Kasumi-1 (cell line): ENCODE data around the gene PTCD2.
"Not testable (repeated sequence)": the region's sequence is repeated elsewhere in the genome, so short reads cannot be mapped to it uniquely, and the experiment has no call there.

Source experiments
- DNase-seq, 2 experiments: peaks; one replicate each; lab custom pipeline; 2025; lab: John Stamatoyannopoulos, UW

Gene PTCD2

GRCh38 chr5:72296256-72296655 is 23.9 kb upstream of the PTCD2 start:
- DNase-seq = no peak

GRCh38 chr5:72298136-72298535 is 22.0 kb upstream of the PTCD2 start:
- DNase-seq = not testable (repeated sequence)

DNA sequence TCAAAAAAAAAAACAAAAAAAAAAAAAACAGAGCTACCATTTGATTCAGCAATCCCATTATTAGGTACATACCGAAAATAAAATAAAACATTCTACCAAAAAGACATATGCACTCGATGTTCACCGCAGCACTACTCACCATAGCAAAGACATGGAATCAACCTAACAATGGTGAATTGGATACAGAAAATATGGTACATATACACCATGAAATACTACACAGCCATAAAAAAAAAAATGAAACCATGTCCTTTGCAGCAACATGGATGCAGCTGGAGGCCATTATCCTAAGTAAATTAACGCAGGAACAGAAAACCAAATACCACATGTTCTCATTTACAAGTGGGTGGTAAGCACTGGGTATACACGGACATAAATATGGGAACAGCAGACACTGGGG is 21.5 kb upstream of the PTCD2 start:
- DNase-seq = no peak

- no peak for DNase-seq
Measured at GRCh38 chr5:72300590-72301339, 19.4 kb upstream of the PTCD2 start.

- no peak for DNase-seq
Measured at GRCh38 chr5:72301557-72301956, 18.6 kb upstream of the PTCD2 start.

- no peak for DNase-seq
Measured at GRCh38 chr5:72302171-72302570, 18.0 kb upstream of the PTCD2 start.

GRCh38 chr5:72305194-72306142 is 14.7 kb upstream of the PTCD2 start:
- no peak for DNase-seq

DNA sequence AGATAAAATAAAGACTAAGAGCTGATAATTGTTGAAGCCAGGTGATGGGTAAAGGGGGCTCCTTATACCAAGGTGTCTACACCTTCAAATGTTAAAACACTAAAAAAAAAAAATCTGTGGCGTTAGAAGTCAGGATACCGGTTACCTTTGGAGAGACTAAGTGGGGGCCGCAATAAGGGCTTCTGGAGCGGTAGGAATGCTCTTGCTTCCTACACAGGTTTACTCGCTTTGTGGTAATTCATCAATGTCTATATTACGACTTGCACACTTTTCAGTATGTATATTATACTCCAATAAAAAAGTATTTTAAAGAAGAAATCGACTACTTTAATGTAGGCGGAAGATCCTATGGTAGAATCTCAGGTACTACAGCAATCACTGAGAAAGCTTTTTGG is 12.6 kb upstream of the PTCD2 start:
- DNase-seq = peak in 1 of 2 experiments; percentile 40

DNA sequence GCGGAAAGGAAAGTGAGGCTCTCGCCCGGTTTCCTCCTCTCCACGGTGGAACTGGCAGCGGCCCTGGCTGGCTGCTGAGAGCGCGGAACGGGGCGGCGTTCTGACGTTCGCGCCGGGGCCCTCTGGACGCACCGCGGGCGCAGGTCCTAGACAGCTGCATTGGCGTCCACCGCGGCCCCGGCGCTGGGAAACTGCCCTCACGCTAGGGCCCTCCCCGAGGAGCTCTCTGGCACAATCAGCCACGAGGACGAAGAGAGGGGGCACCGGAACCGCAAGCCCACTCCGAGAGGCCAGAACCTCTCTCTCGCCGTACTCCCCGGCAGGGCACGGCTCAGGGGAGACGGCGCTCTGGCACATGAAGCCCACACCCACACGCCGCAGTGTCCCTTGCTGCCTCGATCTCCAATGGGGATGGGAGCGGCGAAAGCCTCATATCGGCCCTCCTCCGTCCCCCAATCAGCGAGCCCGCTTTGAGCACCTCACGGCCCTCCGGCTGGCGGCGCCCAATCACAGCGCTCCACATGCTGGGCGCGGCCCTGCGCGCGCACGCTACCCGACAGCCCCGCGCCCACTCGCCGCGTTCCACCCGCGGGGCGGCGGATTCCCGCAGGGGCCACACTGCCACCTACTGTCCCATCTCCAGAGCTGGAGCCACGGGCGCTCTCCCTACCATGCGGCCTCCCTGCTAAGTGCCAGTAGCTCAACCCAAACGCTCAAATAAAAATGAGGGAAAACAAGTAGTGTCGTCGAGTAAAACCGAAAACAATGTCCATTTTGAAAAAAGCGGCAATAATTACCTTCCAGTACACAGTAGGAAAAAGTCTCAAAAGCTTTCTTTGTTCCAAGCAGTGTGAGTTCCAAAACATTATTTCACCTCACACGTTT is 12.0 kb upstream of the PTCD2 start:
- DNase-seq = peak; percentile 93 to 98

GRCh38 chr5:72308853-72309191 is 11.4 kb upstream of the PTCD2 start:
- DNase-seq = no peak

GRCh38 chr5:72313141-72313540 is 7.0 kb upstream of the PTCD2 start:
- no peak for DNase-seq

DNA sequence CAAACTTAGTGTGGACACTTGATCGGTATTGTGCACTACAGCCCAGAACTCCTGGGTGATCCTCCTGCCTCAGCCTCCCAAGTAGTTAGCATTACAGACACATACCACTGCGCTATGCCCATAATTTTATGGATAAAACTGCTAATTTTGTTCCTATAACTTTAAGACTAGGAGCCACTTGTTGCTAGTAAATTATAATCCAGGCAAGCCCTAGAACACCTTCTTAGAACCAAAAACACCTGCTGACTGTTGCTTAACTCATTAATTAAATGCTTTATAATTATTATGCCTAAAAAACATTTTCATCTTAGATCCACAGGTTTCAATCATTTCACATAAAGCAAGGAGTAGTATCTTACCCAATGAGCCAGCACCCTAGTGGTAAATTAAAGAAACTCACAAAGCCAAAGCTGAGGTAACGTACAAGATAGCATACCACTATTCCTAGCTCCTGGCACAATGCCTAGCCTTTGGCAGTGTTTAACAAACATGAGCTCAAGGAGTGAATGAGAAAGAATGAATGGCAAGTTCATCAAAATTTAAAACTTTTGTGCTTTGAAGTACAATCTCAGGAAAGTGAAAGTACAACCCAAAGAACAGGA is 5.5 kb upstream of the PTCD2 start:
- peak; percentile 51 to 73 for DNase-seq

DNA sequence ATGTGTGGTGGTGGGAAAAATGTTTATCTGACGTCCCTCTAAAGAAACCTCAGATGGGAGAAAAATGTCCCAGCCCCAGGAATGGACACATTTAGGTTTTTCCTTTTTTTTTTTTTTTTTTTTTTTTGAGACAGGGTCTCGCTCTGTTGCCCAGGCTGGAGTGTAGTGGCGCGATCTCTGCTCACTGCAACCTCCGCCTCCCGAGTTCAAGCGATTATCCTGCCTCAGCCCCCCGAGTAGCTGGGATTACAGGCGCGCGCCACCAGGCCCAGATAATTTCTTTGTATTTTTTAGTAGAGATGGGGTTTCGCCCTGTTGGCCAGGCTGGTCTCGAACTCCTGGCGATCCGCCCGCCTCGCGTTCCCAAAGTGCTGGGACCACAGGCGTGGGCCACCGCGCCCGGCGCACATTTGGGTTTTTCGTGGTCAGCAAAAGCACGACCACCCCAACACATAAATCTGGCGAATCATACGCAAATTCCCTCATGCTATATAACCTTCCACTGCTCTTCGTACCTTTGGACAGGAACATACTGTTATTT is 668 bp upstream of the PTCD2 start:
- not testable (repeated sequence) for DNase-seq

DNA sequence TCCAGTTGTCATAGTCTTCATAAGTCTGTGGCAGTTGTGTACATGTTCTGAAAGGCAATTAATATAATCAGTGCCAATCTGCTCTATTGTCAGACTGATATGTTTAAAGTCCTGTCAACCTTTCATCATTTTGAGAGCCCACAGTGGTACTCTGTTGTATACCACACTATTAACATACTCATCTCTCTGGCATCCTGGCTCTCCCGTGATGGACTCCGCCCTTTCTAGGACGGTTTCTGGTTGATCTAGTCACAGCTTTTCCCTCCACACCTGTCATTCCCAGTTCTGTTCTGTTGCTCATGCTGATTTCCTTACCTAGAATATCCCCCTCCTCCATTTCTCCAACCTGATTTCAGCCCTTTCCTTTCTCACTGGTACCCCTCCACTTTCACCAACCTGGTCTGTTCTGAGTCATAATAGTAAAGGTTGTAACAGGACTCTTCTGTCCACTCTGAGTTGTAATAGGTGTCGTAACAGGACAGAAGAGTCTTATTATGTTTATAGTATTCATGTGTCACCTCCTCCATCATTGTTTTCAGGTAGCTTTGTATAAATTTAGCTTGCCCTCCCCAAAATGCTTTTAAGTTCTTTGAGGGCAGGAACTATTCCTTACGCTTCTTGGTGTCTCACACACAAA is 4.1 kb downstream of the PTCD2 start:
- DNase-seq = no peak

- DNase-seq = no peak
Measured at GRCh38 chr5:72325566-72326305, 5.6 kb downstream of the PTCD2 start.

GRCh38 chr5:72326306-72326649 is 6.1 kb downstream of the PTCD2 start:
- DNase-seq = no peak

- no peak for DNase-seq
Measured at GRCh38 chr5:72328172-72328571, 8.0 kb downstream of the PTCD2 start.

GRCh38 chr5:72330712-72331111 is 10.5 kb downstream of the PTCD2 start:
- DNase-seq = no peak

DNA sequence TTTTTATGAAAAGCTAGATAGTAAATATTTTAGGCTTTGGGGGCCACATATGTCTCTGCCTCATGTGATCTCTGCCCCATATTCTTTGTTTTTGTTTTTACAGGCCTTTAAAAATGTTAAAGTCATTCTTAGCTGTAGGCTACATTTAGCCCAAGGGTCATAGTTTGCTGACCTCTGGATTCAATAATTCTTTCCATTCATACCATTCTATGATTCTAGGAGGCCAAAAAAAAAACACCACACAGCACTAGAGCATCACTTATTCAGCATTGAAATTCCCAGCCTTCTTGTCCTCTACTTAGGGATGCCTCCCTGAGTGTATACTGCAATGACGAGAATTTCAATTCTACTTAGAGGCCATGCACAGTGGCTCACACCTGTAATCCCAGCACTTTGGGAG is 17.0 kb downstream of the PTCD2 start:
- DNase-seq = no peak

DNA sequence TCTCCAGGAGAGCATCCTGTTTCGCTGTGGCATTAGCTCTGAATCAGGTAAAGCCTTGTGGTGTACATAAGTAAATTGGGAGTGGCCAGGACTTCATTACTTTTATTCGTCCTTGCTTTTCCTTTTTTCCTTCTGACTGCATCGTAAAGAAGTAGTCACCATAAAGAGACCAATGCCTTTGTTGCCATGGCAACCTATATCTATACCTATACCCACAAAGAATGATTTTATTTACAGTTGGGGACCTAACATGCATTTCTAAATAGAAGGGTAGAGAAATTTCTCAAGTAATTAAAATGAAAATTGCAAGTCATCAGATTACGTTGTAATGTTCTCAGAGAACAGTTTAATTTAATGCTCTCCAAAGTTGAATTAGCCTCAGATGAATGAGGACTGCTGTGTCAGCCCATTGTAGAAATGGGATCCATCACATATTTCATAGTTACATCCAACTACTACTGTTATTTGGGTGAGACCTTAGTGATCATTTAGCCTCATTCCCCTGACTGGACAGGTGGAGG is 18.6 kb downstream of the PTCD2 start:
- no peak for DNase-seq
